Heart right ventricle (tissue), 16 donors: ENCODE measurements around the gene PLEKHJ1. TPM values are rescaled to one million over a fixed set of nuclear protein-coding genes. Genes with fewer than 3 reads are reported as not detected.
A peak's percentile ranks its signal among the peaks of the same experiment; 100 is the strongest.

Experiments
- ATAC-seq, 8 donors: fragments of 200-7000 bp; cut with Tn5 transposase; one replicate each; pipeline ENCODE4 v1.9.1; 2020; ENCODE audit warnings: mild to moderate bottlenecking in 8 of 8, moderate library complexity in 8 of 8, moderate number of reproducible peaks in 1 of 8
- DNase-seq, 2 donors: peaks; one replicate each; pipeline ENCODE4 v3.0.0-alpha.2; 2020
- H3K27ac ChIP-seq, 10 donors: fragments of 200-600 bp; sonication (generic) in 2 of 10; one replicate each; pipeline versions ENCODE4 v1.5.0 to v1.8.0; 2020 to 2022; ENCODE audit warnings: mild to moderate bottlenecking in 3 of 10
- H3K27me3 ChIP-seq, 7 donors: fragments of 200-600 bp; one replicate each; pipeline ENCODE4 v1.8.0; 2021 to 2022; ENCODE audit warnings: mild to moderate bottlenecking in 2 of 7
- H3K36me3 ChIP-seq, 9 donors: fragments of 200-600 bp; sonication (generic) in 1 of 9; one replicate each; pipeline versions ENCODE4 v1.5.0 to v1.8.0; 2020 to 2022; ENCODE audit warnings: mild to moderate bottlenecking in 2 of 9
- H3K4me1 ChIP-seq, 9 donors: fragments of 200-600 bp; sonication (generic) in 1 of 9; one replicate each; pipeline versions ENCODE4 v1.5.0 to v1.8.0; 2020 to 2022; ENCODE audit warnings: mild to moderate bottlenecking in 4 of 9
- H3K4me3 ChIP-seq, 10 donors: fragments of 200-600 bp; sonication (generic) in 2 of 10; one replicate each; pipeline versions ENCODE4 v1.5.0 to v1.8.0; 2020 to 2022; ENCODE audit warnings: mild to moderate bottlenecking in 7 of 10, moderate library complexity in 2 of 10
- H3K9me3 ChIP-seq, 11 donors: fragments of 200-600 bp in 10 of 11; sonication (generic) in 2 of 11; one replicate each; pipeline versions ENCODE4 v1.5.0 to v1.8.0; 2013 to 2022; ENCODE audit warnings: mild to moderate bottlenecking in 2 of 11, control low read depth in 1 of 11, moderate library complexity in 1 of 11
- WGBS, 2 donors: extraction: QIAGEN DNeasy Blood & Tissue Kit; methylation state at CpG; one replicate each; pipeline ENCODE4 v1.1.7; 2013; ENCODE audit warnings: inconsistent platforms in 1 of 2; 5-methylcytosine and 5-hydroxymethylcytosine counted together
- intact Hi-C, 10 donors: fragments of 100-400 bp; cut with DNase I; formaldehyde crosslinking; loops; one replicate each; pipeline versions ENCODE4 v1.11.1 to v1.14.2; 2022
- polyA plus RNA-seq, 2 donors: library from polyadenylated mRNA; stranded (reverse); fragments of 200-250 nt; gene quantifications; one replicate each; pipeline ENCODE4 v1.2.3, GENCODE V29; 2013
- total RNA-seq, 10 donors: library from RNA; stranded (reverse); fragmentation: NEBNext Ultra II Directional in 3 of 10; extraction: Animal tissue kit (Norgen Biotek cat#: 25700) in 3 of 10; gene quantifications; one replicate each; pipeline versions ENCODE4 v1.2.1 to v1.2.4, GENCODE V29; 2021 to 2023
- TF ChIP-seq, protein P1 (sequence below), 9 donors: fragments of 200-600 bp; sonication (generic) in 2 of 9; IDR thresholded peaks; one replicate each; pipeline versions ENCODE4 v1.5.0 to v1.8.0; 2021 to 2022; ENCODE audit warnings: antibody characterized with exemption in 9 of 9, mild to moderate bottlenecking in 5 of 9, moderate library complexity in 1 of 9
- donor health status: Arrhythmogenic right ventricular cardiomyopathy.
- donor health status: ischemic (EF 13 %, LVEDD 7.1; RV severe dilation, severe dysfunction).
- donor health status: healthy with polysubstance abuse.
- donor health status: DM: no; HTN: yes; CAD: no.
- donor health status: DM: no; HTN: no; CAD: no.
- donor health status: ischemic (EF 25% LVEDD 6.9; RV normal size, moderate dysfunction).
- donor health status: ischemic (EF 25% LVEDD 5.7; RV mildly dilated, moderate dysfunction).
- donor health status: healthy.
- donor health status: DM: yes; HTN: yes; CAD: no.
- donor health status: Ischemic cardiomyopathy.
- donor health status: ischemic (EF 35%, LVEDD 5.7; RV mildly dilated, moderate dysfunction).
- donor health status: nonischemic (EF 11% LVEDD 7.7; RV severe dilation, severe dysfunction).
- donor health status: DM: yes; HTN: yes; CAD: no.
- donor health status: PGD.
- donor health status: ischemic (EF 29% LVEDD 5.4; RV normal size, mild dysfunction).
- donor health status: nonischemic (EF 23%, LVEDD 6.1; RV moderate dilation, normal function).

The PLEKHJ1 gene
- total and polyA plus RNA-seq, 12 donors = 40.0 to 103 (median 46.8) TPM

DNA sequence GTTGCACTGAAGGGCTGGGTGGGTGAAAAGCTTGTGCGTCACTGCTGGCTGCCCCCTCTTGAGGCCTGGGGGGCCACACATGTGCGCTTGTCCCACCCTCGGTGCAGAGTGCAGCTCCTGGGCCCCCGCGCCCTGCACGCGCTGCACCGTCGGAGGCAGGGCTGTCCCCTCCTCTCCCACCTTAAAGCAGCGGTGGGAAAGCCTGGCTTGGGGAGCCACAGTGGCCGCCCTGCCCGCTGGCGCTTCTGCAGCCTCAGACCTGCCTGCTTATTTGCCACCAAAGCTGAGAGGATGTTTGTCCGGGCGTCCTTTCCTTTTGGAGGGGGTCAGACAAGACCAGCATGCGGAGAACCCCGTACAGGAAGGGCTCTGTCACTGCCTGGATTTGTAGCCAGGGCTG, 26.7 kb downstream of the PLEKHJ1 start:
- ATAC-seq (peak in 1 of 8 donors; percentile 18), DNase-seq (no peak)
- 89 to 90% methylated on average over 17 of the region's 17 CpGs for WGBS, 2 donors
- Histone ChIP-seq H3K27ac (no peak overlapping the region), H3K27me3 (no peaks in the 10 kb centered on the region), H3K4me3 (no peak overlapping the region), H3K9me3 (no peaks in the 10 kb centered on the region), H3K36me3 (peaks cover 5 to 87% (median 42%) of the 10 kb centered on the region in 9 donors), H3K4me1 (peaks cover 6 to 20% (median 16%) of the 10 kb centered on the region in 9 donors)
- TF ChIP-seq, protein P1, sequence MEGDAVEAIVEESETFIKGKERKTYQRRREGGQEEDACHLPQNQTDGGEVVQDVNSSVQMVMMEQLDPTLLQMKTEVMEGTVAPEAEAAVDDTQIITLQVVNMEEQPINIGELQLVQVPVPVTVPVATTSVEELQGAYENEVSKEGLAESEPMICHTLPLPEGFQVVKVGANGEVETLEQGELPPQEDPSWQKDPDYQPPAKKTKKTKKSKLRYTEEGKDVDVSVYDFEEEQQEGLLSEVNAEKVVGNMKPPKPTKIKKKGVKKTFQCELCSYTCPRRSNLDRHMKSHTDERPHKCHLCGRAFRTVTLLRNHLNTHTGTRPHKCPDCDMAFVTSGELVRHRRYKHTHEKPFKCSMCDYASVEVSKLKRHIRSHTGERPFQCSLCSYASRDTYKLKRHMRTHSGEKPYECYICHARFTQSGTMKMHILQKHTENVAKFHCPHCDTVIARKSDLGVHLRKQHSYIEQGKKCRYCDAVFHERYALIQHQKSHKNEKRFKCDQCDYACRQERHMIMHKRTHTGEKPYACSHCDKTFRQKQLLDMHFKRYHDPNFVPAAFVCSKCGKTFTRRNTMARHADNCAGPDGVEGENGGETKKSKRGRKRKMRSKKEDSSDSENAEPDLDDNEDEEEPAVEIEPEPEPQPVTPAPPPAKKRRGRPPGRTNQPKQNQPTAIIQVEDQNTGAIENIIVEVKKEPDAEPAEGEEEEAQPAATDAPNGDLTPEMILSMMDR (IDR thresholded peaks at IDR 0.05) = no peak
- intact Hi-C loops = loop anchor here in 1 of 10 donors (5.0 kb wide), 1 partner anchor 52 kb away; no protein-coding TSS in a partner anchor

DNA sequence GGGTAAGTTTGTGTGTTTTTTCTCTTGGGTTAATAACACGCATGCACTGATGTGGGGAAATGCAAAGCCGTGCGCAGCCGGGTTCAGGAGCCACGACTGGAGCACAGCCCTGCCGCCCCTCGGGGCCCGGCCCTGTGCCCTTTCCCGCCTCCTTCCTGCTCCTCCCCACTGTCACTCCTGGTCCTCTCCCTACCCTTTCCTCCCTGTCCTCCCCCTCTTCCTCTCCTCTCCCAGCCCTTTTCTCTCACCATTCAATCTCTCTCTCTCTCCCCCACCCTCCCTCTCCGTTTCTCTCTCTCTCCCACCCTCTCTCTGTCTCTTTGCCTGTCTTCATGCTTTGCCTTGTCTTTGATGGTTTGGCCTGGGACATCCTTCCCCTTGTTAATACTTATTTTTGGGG, 27.2 kb downstream of the PLEKHJ1 start:
- Histone ChIP-seq H3K9me3 (no peaks in the 10 kb centered on the region), H3K36me3 (peaks cover 5 to 87% (median 39%) of the 10 kb centered on the region in 9 donors), H3K4me1 (peaks cover 6 to 20% (median 16%) of the 10 kb centered on the region in 9 donors), H3K27me3 (no peaks in the 10 kb centered on the region), H3K4me3 (no peak overlapping the region), H3K27ac (peak overlapping the region in 4 of 10 donors; percentile 15 to 44 (median 40))
- intact Hi-C loops = loop anchor here in 1 of 10 donors (5.0 kb wide), 1 partner anchor 52 kb away; no protein-coding TSS in a partner anchor
- 36 to 55% methylated on average over 10 of the region's 10 CpGs for WGBS, 2 donors
- peak in 7 of 8 donors; percentile 19 to 74 (median 50) for ATAC-seq
- TF ChIP-seq, protein P1 (IDR thresholded peaks at IDR 0.05) = peak in 1 of 9 donors; percentile 2
- DNase-seq = peak in 1 of 2 donors; percentile 28

DNA sequence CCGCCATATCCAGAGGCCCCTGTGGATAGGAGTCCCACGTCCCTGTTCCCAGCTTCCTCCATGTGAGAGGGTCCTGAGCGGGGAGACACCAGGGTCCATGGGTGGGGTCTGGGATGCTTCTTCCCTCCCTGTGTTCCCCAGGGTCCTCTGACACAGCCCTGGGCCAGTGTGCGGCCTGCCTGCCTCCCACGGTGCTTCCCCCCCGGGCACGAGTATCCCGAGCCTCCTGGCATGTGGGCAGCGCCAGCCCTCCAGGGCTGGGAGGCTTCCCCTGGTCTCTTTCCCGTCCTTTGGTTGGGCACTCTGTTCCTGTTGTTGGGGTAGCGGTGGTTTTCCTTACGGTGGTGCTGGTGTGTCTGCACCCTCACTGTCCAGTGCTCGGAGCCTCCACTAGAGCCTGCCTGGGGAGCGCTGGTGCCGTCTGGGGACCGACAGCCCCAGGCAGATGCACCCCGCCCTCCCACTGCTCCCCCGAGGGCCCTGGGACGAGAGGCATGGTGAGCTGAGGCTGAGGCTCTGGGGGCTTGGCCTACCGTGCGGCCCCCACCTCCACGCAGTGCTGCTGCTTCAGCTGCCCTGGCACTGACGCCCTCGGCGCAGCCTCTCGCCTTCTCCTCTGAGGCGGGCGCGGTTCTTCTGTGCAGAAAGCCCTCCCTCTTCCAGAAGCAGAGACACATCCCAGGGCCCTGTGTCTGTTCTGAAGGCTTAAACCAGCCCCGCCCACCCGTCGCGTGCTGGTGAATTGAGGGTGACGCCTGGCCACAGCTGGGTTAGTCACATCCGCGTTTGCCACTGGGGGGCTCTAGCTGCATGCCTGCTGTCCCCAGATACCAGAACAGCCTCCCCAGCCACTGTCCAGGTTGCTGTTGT, 27.9 kb downstream of the PLEKHJ1 start:
- 55 to 56% methylated on average over 34 to 36 of the region's 36 CpGs for WGBS, 2 donors
- DNase-seq = peak; percentile 67 to 68
- TF ChIP-seq, protein P1 (IDR thresholded peaks at IDR 0.05) = peak in 6 of 9 donors; percentile 15 to 54 (median 38)
- Histone ChIP-seq H3K27me3 (no peaks in the 10 kb centered on the region), H3K36me3 (peaks cover 5 to 87% (median 33%) of the 10 kb centered on the region in 9 donors), H3K27ac (peak overlapping the region in 5 of 10 donors; percentile 15 to 44 (median 37)), H3K9me3 (no peaks in the 10 kb centered on the region), H3K4me1 (peaks cover 6 to 20% (median 16%) of the 10 kb centered on the region in 9 donors), H3K4me3 (peak overlapping the region in 1 of 10 donors; percentile 9)
- peak; percentile 34 to 84 (median 73) for ATAC-seq
- intact Hi-C loops = loop anchor here in 1 of 10 donors (5.0 kb wide), 1 partner anchor 51 kb away; no protein-coding TSS in a partner anchor

DNA sequence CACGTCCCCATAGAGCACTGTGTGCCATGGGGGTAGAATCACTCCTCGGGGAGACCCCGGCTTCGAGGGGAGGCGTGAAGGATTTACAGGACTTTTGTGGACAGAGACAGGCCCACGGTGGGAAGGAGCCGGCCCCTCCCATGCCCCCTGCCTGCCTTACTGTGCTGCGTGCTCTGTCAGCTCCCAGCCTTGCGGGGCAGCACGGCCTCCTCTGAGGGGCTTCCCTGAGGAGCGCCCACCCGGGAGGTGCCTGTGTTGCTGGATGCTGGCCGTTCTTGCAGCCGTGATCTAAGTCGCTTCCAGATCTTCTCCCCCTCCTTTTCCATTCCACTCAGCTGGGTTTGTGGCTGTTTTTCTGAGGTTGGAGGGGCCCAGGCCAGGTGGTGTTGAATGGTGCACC, 29.1 kb downstream of the PLEKHJ1 start:
- DNase-seq = no peak
- 89 to 93% methylated on average over 15 of the region's 15 CpGs for WGBS, 2 donors

More for the DNA sequence above, 29.1 kb downstream of the PLEKHJ1 start:
- H3K36me3 ChIP-seq = peaks cover 5 to 87% (median 25%) of the 10 kb centered on the region in 9 donors
- no peaks in the 10 kb centered on the region for H3K27me3 ChIP-seq
- ATAC-seq = no peak
- no peak overlapping the region for H3K4me3 ChIP-seq
- TF ChIP-seq, protein P1 (IDR thresholded peaks at IDR 0.05) = no peak
- intact Hi-C loops = loop anchor here in 1 of 10 donors (5.0 kb wide), 1 partner anchor 50 kb away; no protein-coding TSS in a partner anchor
- no peaks in the 10 kb centered on the region for H3K9me3 ChIP-seq
- H3K27ac ChIP-seq = no peak overlapping the region
- peaks cover 6 to 20% (median 16%) of the 10 kb centered on the region in 9 donors for H3K4me1 ChIP-seq
